Ecto neural progenitor cell (in vitro differentiated cells): ENCODE data around the gene ALX4.

Experiments
- DNase-seq: peaks from one replicate; pipeline ENCODE4 v3.0.0-alpha.2; 2018; ENCODE audit warnings: low spot score

Gene ALX4

GRCh38 chr11:44309478-44310205, at the start of gene ALX4:
ALX4 (minus strand) TSS chr11:44310139; CDS start chr11:44310062, 77 bp downstream.
- DNase-seq, result peak; percentile 84

DNA sequence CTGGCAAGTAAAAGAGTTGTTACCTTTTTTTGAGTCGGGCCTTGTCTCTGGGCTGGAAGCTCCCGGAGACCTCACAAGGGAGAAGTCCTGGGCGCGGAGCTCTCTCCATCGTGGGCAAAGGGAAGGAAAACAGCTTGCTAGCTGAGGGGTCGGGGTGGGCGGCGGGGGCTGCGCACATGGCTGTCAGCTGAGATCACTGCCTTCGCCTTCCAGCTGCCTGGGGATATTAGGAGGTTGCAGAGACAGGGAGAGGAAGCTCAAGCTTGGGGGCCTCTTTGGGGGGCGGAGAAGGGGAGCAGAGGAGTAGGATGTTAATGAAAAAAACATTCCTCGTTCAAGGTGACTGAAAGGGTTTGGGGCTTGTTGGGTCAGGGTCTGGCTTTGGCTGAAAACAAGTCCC, 49.2 kb upstream of the ALX4 start:
- no peak for DNase-seq

GRCh38 chr11:44358713-44359112, 48.8 kb upstream of the ALX4 start:
- DNase-seq, result no peak

DNA sequence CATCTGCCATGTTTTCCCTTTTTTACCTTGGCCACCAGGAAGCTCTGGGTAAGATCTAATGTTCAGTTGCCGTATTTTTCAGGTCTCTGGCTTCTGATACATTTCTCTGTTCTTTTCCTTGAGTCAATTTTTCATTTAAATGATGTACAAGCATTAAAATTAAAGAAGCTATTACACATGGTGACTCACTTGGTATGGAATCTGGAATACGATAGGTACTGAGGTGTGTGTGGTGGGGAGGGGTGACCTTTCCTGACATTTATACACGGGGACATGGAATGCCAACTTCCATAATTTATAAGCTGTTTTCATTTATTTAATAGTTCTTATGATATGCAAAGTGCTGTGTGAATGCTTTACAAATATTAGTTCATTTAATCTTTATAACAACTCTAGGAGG, 47.8 kb upstream of the ALX4 start:
- DNase-seq, result no peak

GRCh38 chr11:44356351-44356750, 46.4 kb upstream of the ALX4 start:
- DNase-seq, result no peak

DNA sequence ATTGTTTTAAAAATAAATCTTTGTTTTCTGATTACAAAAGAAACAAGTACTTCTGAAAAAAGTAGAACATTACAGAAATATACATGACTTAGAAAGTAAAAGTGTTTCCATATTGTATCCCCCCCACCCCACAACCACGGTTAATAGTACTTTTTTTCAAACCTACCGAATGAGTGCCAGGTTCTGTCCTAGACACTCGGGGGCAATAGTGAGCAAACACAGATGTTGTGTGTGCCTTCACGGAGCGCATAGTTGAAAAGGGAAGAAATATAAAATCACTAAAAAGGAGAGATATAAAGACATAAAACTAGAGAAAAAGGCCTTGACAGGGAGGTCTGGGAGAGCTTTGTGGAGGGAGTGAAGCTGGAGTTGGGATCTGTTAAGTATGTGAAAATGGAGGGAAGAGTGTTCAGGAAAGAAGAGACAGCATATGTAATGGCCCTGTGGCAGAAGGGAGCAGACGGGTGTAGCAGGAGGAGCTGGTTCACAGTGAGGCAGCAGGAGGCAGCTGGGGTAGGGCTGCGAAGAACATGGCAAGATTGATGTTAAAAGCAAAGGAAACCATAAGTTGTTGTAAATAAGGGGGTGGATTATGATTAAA, 42.1 kb upstream of the ALX4 start:
- DNase-seq, result no peak

GRCh38 chr11:44351006-44351660, 41.2 kb upstream of the ALX4 start:
- no peak for DNase-seq

- DNase-seq, result no peak
These were observed 39.4 kb upstream of the ALX4 start for GRCh38 chr11:44349328-44349727.

DNA sequence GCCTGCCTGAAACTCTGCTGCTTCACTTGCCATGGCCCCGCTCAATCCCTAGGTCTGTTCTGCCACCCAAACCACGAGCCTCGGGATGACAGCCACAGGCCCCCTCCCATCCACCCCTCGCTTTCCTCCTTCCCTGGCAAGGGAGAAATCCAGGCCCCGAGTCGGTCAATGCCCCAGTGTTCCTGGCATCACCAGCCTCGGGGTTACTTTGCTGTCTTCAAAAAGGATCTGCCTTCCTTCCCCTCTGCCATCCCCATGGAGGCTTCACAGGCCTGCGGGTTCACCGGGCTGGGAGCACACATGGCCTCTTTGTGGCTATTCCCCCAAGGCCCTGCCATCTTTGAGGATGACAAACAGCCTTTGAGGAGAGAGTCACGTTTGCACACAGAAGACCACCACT, 38.8 kb upstream of the ALX4 start:
- no peak for DNase-seq

GRCh38 chr11:44348114-44348513, 38.2 kb upstream of the ALX4 start:
- DNase-seq, result no peak

DNA sequence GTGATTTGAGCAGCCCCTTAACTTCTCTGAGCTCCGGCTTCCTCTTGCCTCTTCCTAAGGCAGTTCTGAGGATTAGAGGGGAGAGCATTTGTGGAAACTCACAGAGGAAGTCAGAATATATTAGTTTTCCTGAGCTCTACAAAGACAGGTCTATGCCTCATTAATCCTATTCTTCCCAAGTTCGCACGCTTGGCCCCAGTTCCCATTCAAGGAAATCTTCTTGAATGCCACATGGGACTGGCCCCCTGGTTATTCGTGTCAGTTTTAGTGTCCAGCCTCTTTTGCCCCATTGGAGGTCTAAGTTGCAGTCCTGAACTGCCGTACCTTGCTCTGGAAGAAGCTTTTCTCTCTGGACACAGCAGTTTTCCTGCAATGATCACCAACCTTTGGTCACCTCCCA, 37.6 kb upstream of the ALX4 start:
- DNase-seq, result no peak

GRCh38 chr11:44346983-44347382, 37.0 kb upstream of the ALX4 start:
- DNase-seq, result no peak

DNA sequence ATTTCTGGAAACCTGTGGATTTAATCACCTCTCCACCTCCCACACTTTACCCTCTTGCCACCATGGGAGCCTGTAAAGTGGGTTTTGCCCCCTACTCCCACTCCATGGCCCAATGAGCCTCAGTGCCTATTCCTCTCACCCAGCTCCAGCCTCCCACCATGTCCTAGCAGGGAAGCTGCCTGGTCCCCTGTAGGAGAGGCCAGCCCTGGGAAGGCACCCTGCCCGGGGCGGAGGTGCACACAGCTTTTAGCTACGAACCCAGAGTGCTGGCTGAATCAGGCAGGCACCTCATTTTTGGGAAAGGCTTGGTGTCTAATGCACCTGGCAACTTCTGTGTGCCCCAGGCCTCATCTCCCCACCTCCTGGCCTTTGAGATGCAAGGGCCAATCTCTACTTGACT, 35.8 kb upstream of the ALX4 start:
- no peak for DNase-seq

DNA sequence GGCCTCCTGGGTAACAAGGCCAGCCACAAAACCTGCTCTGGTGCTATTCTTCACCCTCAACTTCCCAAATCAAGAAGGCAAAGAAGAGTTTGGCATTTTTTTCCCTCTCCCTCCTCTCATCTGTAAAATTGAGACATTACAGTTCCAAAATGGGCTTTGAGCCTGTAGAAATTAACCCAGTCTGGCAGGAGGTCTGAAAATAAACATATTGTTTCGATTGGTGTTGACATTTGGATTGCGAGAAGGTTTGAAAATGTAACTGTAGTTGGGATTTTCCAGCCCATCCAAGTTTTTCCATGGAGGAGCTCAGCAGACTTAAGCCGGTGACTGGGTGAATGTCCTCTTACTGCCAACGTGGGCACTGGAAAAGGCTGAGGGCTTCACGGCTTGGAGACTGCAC, 35.0 kb upstream of the ALX4 start:
- no peak for DNase-seq

GRCh38 chr11:44344423-44344820, 34.5 kb upstream of the ALX4 start:
- no peak for DNase-seq

DNA sequence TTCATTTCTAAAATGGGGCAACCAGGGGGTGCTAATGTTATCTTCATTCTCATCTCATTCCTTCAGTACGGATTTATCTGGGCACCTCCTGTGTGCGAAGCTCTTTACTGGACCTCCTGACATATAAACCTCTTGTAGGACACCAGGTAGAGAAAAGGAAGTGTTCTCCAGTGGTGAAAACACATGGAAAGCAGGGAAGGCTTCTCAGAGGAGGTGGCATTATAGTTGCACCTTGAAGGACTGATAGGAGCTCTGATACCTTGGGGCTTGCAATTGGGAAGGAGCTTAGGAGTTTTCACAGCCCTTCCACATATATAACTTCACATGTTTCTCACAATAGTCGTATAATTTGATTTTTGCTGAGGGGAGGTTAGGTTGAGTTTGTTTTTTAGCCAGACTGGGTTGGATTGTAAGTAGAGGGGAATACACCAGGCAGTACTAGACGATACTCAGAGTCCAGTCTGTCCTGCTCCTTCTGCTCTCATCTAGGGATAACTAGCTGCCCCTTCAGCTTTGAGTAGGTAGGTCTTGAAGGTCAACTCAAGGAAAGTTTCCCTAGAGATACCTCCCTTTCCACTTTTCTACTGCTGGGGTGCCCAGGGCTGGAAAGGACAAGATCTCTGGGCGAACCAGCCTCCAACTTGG, 34.0 kb upstream of the ALX4 start:
- DNase-seq, result no peak

DNA sequence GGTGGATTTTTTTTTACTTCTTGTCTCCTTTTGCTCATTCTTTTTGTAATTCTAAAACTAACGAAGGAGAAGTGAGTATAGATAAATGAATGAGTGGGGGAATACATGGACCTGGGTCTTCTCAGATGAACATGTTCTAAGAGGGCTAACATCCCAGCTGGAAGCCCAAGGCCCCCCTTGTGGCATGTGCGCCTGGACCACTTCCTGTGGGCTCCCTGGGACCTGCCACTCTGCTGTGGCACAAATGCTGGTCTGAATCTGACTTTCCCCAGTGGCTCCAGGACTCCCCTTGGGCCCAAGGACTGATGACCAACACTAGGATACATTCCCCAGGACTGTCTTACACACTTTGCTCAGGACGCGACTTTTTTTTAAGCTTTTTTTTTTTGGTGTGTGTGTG, 32.7 kb upstream of the ALX4 start:
- DNase-seq, result no peak

GRCh38 chr11:44340656-44341055, 30.7 kb upstream of the ALX4 start:
- DNase-seq, result no peak

- no peak for DNase-seq
These were observed 29.6 kb upstream of the ALX4 start for GRCh38 chr11:44339530-44339883.

DNA sequence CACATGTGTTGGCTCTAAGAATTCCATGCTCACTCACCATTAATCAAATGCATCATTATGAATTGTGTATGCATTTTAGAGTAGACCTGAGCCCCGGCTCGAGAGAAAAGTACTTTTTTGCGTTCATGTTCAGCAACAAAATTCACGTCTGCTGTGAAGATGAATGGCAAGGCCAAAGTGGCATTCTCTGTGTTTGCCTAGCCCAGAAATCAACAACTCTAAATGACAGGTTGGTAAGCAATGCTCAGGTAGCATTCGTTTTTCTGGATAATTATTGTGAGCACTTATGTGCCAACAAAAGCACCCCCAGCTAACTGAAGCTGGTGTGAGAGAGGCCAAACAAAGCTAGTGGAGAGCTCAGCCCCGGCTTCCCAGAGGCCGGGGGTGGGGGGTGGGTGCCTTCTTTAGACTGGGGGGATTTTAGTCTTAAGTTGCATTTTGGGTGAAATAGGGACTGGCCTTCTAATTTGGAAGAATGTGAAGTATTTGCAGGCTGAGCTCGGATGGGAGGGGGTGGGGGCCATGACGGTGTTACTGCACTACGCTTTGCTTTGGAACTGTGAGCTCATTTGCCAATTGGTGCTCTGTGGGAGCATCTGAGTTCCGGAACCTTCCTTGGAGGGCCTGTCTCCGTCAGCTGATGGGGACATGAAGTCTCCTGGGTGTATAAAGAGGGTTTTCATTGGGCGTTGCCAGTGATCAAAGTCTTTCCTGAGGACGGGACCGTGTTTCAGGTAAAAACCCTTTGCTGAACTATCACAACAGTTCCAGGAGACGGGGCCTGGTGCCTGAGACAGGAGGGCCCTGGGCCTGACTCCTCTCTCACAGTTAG, 29.0 kb upstream of the ALX4 start:
- DNase-seq, result no peak

GRCh38 chr11:44338026-44338425, 28.1 kb upstream of the ALX4 start:
- DNase-seq, result no peak

- DNase-seq, result no peak
These were observed 26.0 kb upstream of the ALX4 start for GRCh38 chr11:44335919-44336318.
